Measurements from ENCODE around the gene MCHR2. TPM values are rescaled to one million over a fixed set of nuclear protein-coding genes. Genes with fewer than 3 reads are reported as not detected.

Gene MCHR2, protein sequence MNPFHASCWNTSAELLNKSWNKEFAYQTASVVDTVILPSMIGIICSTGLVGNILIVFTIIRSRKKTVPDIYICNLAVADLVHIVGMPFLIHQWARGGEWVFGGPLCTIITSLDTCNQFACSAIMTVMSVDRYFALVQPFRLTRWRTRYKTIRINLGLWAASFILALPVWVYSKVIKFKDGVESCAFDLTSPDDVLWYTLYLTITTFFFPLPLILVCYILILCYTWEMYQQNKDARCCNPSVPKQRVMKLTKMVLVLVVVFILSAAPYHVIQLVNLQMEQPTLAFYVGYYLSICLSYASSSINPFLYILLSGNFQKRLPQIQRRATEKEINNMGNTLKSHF
- total RNA-seq (2022; extraction: Qiagen RNA extraction; ENCODE audit: low read depth): not detected in 5 replicates

DNA sequence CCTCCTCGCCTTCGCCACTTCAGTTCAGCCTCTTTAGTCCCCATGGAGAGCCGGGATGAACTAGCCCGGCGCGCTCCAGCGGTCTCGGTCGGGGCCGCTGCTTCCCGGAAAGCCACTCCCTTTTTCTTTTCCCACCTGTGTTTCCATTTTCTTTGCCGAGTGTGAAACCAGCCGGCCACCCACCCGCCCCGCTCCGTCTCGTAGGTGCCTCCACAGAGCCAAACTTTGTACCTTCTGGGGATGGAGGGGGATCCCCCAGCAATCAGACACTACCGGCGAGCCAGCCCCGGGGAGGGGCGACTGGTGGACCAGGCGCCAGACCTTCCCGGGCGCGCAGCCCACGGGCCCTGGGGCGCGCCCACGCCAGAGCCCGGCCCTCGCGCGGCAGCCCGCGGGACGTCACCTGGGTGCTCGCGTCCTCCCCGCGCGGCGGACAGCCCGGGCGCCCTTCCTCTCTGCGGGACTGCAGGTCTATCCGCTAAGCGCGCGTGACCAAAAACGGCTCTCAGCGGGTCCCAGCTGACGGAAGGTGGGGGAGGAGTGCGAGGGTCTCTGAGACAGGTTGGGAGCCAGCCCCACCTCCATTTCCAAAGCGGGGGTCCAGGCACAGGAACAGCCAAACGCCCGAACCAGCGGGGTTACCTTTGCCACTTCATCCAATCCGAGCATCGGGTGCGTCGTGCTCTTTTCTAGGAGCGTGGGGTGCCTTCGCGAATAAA, at the start of gene MCHR2:
Gene MCHR2 (minus strand): TSS at position 691 of the 719 bp plus-strand sequence. CDS start 38,076 bp downstream, outside the sequence.

All from A549 treated with ZK216348 at 1 μM for 4 hours (cell line).